Tibial nerve (tissue), 4 donors: ENCODE measurements around the gene FAM47C. TPM values are rescaled to one million over a fixed set of nuclear protein-coding genes. Genes with fewer than 3 reads are reported as not detected.
"Not testable (repeated sequence)": the region's sequence is repeated elsewhere in the genome, so short reads cannot be mapped to it uniquely, and the experiment has no call there.

Source experiments
- DNase-seq, 2 donors: peaks; one replicate each; pipeline ENCODE4 v3.0.0-alpha.2; 2019; ENCODE audit warnings: low spot score in 2 of 2
- H3K27ac ChIP-seq, 4 donors: fragments of 200-600 bp; sonication (generic) in 3 of 4; one replicate each; pipeline ENCODE4 v1.5.1; 2017 to 2019; ENCODE audit warnings: mild to moderate bottlenecking in 1 of 4
- H3K27me3 ChIP-seq, 2 donors: fragments of 200-600 bp; sonication (generic) in 1 of 2; one replicate each; pipeline versions ENCODE4 v1.5.1 to v1.6.0; 2017 to 2019
- H3K36me3 ChIP-seq, 3 donors: fragments of 200-600 bp; sonication (generic); one replicate each; pipeline ENCODE4 v1.5.1; 2018 to 2019
- H3K4me1 ChIP-seq, 4 donors: fragments of 200-600 bp; sonication (generic) in 3 of 4; one replicate each; pipeline ENCODE4 v1.5.1; 2017 to 2019
- H3K4me3 ChIP-seq, 4 donors: fragments of 200-600 bp; sonication (generic) in 3 of 4; one replicate each; pipeline ENCODE4 v1.5.1; 2017 to 2019; ENCODE audit warnings: mild to moderate bottlenecking in 1 of 4, moderate library complexity in 1 of 4
- H3K9me3 ChIP-seq, 4 donors: fragments of 200-600 bp; sonication (generic) in 3 of 4; one replicate each; pipeline ENCODE4 v1.5.1; 2017 to 2019
- CTCF ChIP-seq, 5 experiments: fragments of 200-600 bp in 3 of 5; fragments of 450-650 bp in 2 of 5; sonication (generic) in 3 of 5; IDR thresholded peaks; one replicate each; pipeline ENCODE4 v1.5.1; 2016 to 2019; ENCODE audit warnings: antibody characterized with exemption in 5 of 5, mild to moderate bottlenecking in 3 of 5, moderate library complexity in 2 of 5
- EP300 ChIP-seq, 2 donors: sonication (generic); formaldehyde crosslinking; IDR thresholded peaks; one replicate each; pipeline ENCODE4 v1.6.1; 2017; ENCODE audit warnings: antibody characterized with exemption in 2 of 2, mild to moderate bottlenecking in 1 of 2
- POLR2A ChIP-seq, 2 donors: fragments of 450-650 bp; IDR thresholded peaks; one replicate each; pipeline ENCODE4 v1.6.1; 2017; ENCODE audit warnings: antibody characterized with exemption in 2 of 2, mild to moderate bottlenecking in 2 of 2, moderate library complexity in 2 of 2
- whole genome bisulfite sequencing, 2 donors: methylation state at CpG; one replicate each; pipeline ENCODE4 v1.1.5; 2018; 5-methylcytosine and 5-hydroxymethylcytosine counted together
- total RNA-seq, 4 donors: library from RNA; depleted of rRNA; stranded (reverse); fragments of >200 nt; gene quantifications; one replicate each; pipeline ENCODE4 v1.1.0, GENCODE V29; 2016

The FAM47C gene
- total RNA-seq, 4 donors from 2014 or later, result not detected

- no peaks in the 10 kb centered on the region for H3K9me3 ChIP-seq
- H3K4me3 ChIP-seq, result no peak overlapping the region
- H3K27me3 ChIP-seq, result no peaks in the 10 kb centered on the region
- DNase-seq, result no peak
- WGBS, 2 donors, result 92 to 94% methylated on average over 19 to 22 of the region's 22 CpGs
- no peaks in the 10 kb centered on the region for H3K36me3 ChIP-seq
- no peaks in the 10 kb centered on the region for H3K4me1 ChIP-seq
- no peak overlapping the region for H3K27ac ChIP-seq
- TF ChIP-seq POLR2A (IDR thresholded peaks at IDR 0.05) (no peak), CTCF (IDR thresholded peaks at IDR 0.05) (no peak), EP300 (IDR thresholded peaks at IDR 0.05) (no peak)
These were observed 2.3 kb downstream of the FAM47C start for GRCh38 chrX:37010496-37010895.

DNA sequence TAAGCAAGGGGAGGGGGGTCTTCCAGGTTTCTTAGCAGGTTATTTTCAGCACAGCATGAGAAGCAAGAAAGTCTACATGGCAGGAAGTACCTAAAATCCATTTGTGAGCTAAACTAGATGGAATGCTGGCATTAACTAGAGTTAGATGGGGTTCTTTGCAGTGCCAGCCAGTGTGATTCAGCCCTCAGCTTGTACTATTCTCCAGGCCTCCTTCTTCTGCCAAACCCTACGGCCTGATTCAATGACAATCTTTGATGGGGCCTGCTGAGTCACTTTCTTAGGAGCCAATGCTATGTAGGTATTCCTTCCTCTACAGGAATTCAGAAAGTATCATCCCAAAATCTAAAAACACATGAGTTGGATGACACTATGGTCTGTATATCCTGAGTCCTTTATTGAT lies 26.1 kb downstream of the FAM47C start:
- not testable (repeated sequence) for H3K4me1 ChIP-seq, H3K9me3 ChIP-seq, DNase-seq, H3K27ac ChIP-seq, H3K4me3 ChIP-seq, H3K27me3 ChIP-seq, H3K36me3 ChIP-seq
- WGBS, 2 donors, result 53 to 63% methylated on average over 1 of the region's 1 CpG

DNA sequence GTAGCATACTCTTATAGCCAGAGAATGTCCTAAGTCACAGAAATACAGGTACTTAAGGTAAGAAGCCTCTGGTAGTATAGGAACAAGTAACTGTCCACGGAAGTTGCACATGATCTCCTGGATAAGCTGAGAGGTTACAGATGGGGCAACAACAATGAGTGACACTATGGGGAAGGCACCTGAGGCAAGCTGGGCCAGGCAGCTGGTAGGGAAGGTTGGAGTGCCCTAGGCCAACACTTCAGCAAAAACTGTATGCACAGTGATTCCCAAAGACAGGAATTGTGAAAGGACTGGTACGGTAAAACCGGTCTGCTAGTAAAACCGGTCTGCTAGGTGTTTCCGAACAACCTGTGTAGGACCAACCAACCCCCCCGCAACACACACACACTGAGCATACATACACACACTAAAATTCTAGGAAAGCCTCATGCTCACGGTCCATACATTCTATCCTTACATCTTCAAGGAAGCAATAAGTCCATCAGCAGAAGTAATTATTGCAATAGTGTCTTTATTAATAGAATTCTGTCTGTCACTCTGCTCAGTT lies 28.6 kb downstream of the FAM47C start:
- not testable (repeated sequence) for H3K27me3 ChIP-seq, H3K4me3 ChIP-seq, DNase-seq, H3K4me1 ChIP-seq, H3K36me3 ChIP-seq, H3K9me3 ChIP-seq, H3K27ac ChIP-seq
- WGBS, 2 donors, result 84 to 96% methylated on average over 7 of the region's 7 CpGs

- H3K36me3 ChIP-seq, H3K27ac ChIP-seq, DNase-seq, H3K27me3 ChIP-seq, H3K4me1 ChIP-seq, H3K4me3 ChIP-seq, H3K9me3 ChIP-seq: not testable (repeated sequence)
- no CpG with 5 or more reads among the region's 1 CpG for WGBS, 2 donors
These were observed 30.6 kb downstream of the FAM47C start for GRCh38 chrX:37038814-37039213.

- H3K9me3 ChIP-seq, H3K27me3 ChIP-seq, H3K4me3 ChIP-seq, H3K36me3 ChIP-seq, DNase-seq, H3K27ac ChIP-seq, H3K4me1 ChIP-seq: not testable (repeated sequence)
- 91 to 97% methylated on average over 29 to 52 of the region's 56 CpGs for WGBS, 2 donors
These were observed 35.1 kb downstream of the FAM47C start for GRCh38 chrX:37042956-37043885.

DNA sequence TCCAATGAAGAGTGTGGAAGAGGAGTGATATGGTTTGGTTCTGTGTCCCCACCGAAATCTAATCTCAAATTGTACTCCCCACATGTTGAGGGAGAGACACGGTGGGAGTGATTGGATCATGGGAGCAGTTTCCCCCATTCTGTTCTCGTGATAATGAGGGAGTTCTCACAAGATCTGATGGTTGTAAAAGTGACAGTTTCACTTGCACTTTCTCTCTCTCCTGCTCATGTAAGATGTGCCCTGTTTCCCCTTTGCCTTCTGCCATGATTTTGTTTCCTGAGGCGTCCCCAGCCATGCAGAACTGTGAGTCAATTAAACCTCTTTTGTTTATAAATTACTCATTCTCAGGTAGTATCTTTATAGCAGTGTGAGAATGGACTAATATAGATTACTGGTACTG lies 39.6 kb downstream of the FAM47C start:
- TF ChIP-seq POLR2A (IDR thresholded peaks at IDR 0.05), result no peak
- no peak for TF ChIP-seq EP300 (IDR thresholded peaks at IDR 0.05)
- TF ChIP-seq CTCF (IDR thresholded peaks at IDR 0.05), result no peak
- WGBS, 2 donors, result 66 to 80% methylated on average over 4 of the region's 4 CpGs
- H3K4me3 ChIP-seq, result no peak overlapping the region
- no peak overlapping the region for H3K27ac ChIP-seq
- no peaks in the 10 kb centered on the region for H3K9me3 ChIP-seq
- peaks cover 0 to 5% of the 10 kb centered on the region in 2 donors for H3K27me3 ChIP-seq
- H3K4me1 ChIP-seq, result no peaks in the 10 kb centered on the region
- no peak for DNase-seq
- no peaks in the 10 kb centered on the region for H3K36me3 ChIP-seq

DNA sequence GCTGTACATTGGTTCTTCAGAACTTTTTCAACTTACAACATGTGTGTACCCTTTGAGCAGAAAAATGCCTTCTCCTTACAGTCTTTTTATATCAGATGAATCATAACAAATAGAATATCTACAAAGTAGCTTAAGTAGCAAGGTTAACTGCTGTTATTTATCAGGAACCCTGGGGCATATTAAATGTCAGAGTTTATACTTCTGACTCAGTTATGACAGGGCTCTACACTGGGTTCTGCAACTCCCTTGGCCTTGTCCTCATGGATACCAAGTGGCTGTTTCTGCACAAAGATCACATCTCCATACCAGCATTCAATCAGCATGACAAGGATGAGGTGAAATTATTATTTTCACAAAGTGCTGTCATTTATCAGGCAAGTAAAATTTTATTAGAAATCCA lies 49.4 kb downstream of the FAM47C start:
- not testable (repeated sequence) for DNase-seq, H3K36me3 ChIP-seq, H3K27ac ChIP-seq, H3K27me3 ChIP-seq, H3K9me3 ChIP-seq, H3K4me1 ChIP-seq, H3K4me3 ChIP-seq
